OCI-LY1 (cell line): ENCODE data around the gene STK40.
A peak's percentile ranks its signal among the peaks of the same experiment; 100 is the strongest.

Experiments
- H2AFZ ChIP-seq: fragments of 200-600 bp; sonication (generic), shearing (Covaris generic); 2 replicates; pipeline ENCODE4 v1.6.0; 2014; ENCODE audit warnings: antibody characterized with exemption, mild to moderate bottlenecking, low read length
- H3F3A ChIP-seq: fragments of 200-600 bp; sonication (generic), shearing (Covaris generic); 2 replicates; pipeline ENCODE4 v1.6.0; 2014; ENCODE audit warnings: mild to moderate bottlenecking, antibody characterized with exemption, low read length, moderate library complexity; ENCODE audit not compliant: insufficient read depth
- H3K27ac ChIP-seq: fragments of 200-600 bp; sonication (generic); 2 replicates; pipeline ENCODE4 v1.5.1; 2014; ENCODE audit warnings: low read length, mixed run types, mild to moderate bottlenecking, low read depth; ENCODE audit not compliant: poor library complexity, severe bottlenecking
- H3K27me3 ChIP-seq: fragments of 200-600 bp; sonication (generic); 2 replicates; pipeline ENCODE4 v1.6.0; 2014; ENCODE audit warnings: antibody characterized with exemption, mild to moderate bottlenecking, low read length, moderate library complexity; ENCODE audit not compliant: insufficient read depth
- H3K36me3 ChIP-seq: fragments of 200-600 bp; sonication (generic); 2 replicates; pipeline ENCODE4 v1.6.1; 2014; ENCODE audit warnings: mild to moderate bottlenecking, antibody characterized with exemption, low read length, moderate library complexity, mixed read lengths; ENCODE audit not compliant: insufficient read depth
- H3K4me1 ChIP-seq: fragments of 200-600 bp; sonication (generic); 2 replicates; pipeline ENCODE4 v1.5.1; 2014; ENCODE audit warnings: mild to moderate bottlenecking, low read length, moderate library complexity; ENCODE audit not compliant: insufficient read depth, severe bottlenecking
- H3K4me2 ChIP-seq: fragments of 200-600 bp; sonication (generic), shearing (Covaris generic); 2 replicates; pipeline ENCODE4 v1.6.1; 2014; ENCODE audit warnings: low read length
- H3K4me3 ChIP-seq: fragments of 200-600 bp; sonication (generic); 2 replicates; pipeline ENCODE4 v1.5.1; 2014; ENCODE audit warnings: low read length, low read depth, mild to moderate bottlenecking, mixed read lengths; ENCODE audit not compliant: poor library complexity, severe bottlenecking
- H3K79me2 ChIP-seq: fragments of 200-600 bp; shearing (Covaris generic); 2 replicates; pipeline ENCODE4 v1.6.1; 2016; ENCODE audit warnings: mixed run types, low read length, mixed read lengths; ENCODE audit not compliant: insufficient read depth
- H3K9ac ChIP-seq: fragments of 200-600 bp; sonication (generic), shearing (Covaris generic); 2 replicates; pipeline ENCODE4 v1.6.1; 2014; ENCODE audit warnings: mild to moderate bottlenecking, low read length, mixed read lengths
- H3K9me2 ChIP-seq: fragments of 200-600 bp; sonication (generic), shearing (Covaris generic); 2 replicates; pipeline ENCODE4 v1.6.1; 2014; ENCODE audit warnings: low read depth, mild to moderate bottlenecking, low read length, mixed read lengths
- H3K9me3 ChIP-seq: fragments of 200-600 bp; shearing (Covaris generic); 2 replicates; pipeline ENCODE4 v1.6.1; 2014; ENCODE audit warnings: low read length, mixed read lengths
- H4K20me1 ChIP-seq: fragments of 200-600 bp; sonication (generic), shearing (Covaris generic); 2 replicates; pipeline ENCODE4 v1.6.0; 2016; ENCODE audit warnings: mild to moderate bottlenecking, low read length; ENCODE audit not compliant: insufficient read depth
- EZH2 ChIP-seq: fragments of 200-600 bp; sonication (generic), shearing (Covaris generic); IDR thresholded peaks from 2 replicates; pipeline ENCODE4 v1.8.0; 2017; ENCODE audit warnings: borderline replicate concordance, mixed run types, mild to moderate bottlenecking, antibody characterized with exemption, low read length, moderate library complexity, mixed read lengths
- TF ChIP-seq, protein P1 (sequence below): fragments of 200-600 bp; sonication (generic), shearing (Covaris generic); IDR thresholded peaks from 2 replicates; pipeline ENCODE4 v1.5.1; 2017; ENCODE audit warnings: mild to moderate bottlenecking, antibody characterized with exemption, low read length, moderate library complexity, mixed read lengths

The STK40 gene

DNA sequence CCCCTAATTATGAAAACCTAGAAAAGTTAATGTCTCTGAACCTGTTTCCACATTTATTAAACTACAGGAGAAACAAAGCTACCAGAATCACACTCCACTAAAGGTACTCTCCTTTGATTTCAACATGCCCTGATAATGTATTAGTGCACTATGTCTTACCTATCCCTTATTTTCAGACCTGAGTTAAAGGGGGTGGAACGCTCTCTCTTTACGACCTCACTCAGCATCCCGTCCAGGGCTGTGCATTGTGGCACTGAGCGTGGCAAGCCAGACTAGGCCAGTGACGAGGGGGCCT lies 11.3 kb upstream of the STK40 start:
- Histone ChIP-seq H4K20me1 (no peaks in the 10 kb centered on the region), H3K9ac (peak overlapping the region; percentile 82), H3K4me1 (peaks cover 53% of the 10 kb centered on the region), H3K9me2 (no peaks in the 10 kb centered on the region), H3K27me3 (no peaks in the 10 kb centered on the region), H3K36me3 (peaks cover 22% of the 10 kb centered on the region), H3K27ac (peak overlapping the region; percentile 61), H2AFZ (no peak overlapping the region), H3K4me3 (peak overlapping the region; percentile 77), H3K79me2 (no peaks in the 10 kb centered on the region), H3K9me3 (peaks cover 10% of the 10 kb centered on the region; the same call in 1 of the 2 replicates), H3F3A (0 out of 2 replicates have a peak, but pooled peaks cover 5% of the 10 kb centered on the region), H3K4me2 (peak overlapping the region; percentile 61)
- TF ChIP-seq, protein P1, sequence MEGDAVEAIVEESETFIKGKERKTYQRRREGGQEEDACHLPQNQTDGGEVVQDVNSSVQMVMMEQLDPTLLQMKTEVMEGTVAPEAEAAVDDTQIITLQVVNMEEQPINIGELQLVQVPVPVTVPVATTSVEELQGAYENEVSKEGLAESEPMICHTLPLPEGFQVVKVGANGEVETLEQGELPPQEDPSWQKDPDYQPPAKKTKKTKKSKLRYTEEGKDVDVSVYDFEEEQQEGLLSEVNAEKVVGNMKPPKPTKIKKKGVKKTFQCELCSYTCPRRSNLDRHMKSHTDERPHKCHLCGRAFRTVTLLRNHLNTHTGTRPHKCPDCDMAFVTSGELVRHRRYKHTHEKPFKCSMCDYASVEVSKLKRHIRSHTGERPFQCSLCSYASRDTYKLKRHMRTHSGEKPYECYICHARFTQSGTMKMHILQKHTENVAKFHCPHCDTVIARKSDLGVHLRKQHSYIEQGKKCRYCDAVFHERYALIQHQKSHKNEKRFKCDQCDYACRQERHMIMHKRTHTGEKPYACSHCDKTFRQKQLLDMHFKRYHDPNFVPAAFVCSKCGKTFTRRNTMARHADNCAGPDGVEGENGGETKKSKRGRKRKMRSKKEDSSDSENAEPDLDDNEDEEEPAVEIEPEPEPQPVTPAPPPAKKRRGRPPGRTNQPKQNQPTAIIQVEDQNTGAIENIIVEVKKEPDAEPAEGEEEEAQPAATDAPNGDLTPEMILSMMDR: no peak
- no peak for TF ChIP-seq EZH2

- no peak for TF ChIP-seq EZH2
- TF ChIP-seq, protein P1: no peak
- peak overlapping the region; percentile 61 for H3K4me2 ChIP-seq
- H4K20me1 ChIP-seq: no peaks in the 10 kb centered on the region
- peak overlapping the region; percentile 61 for H3K27ac ChIP-seq
- H3K36me3 ChIP-seq: peaks cover 26% of the 10 kb centered on the region
- H3K4me3 ChIP-seq: peak overlapping the region; percentile 77
- H3F3A ChIP-seq: 0 out of 2 replicates have a peak, but pooled peaks cover 5% of the 10 kb centered on the region
- peaks cover 8% of the 10 kb centered on the region; the same call in 1 of the 2 replicates for H3K9me3 ChIP-seq
- H3K9ac ChIP-seq: peak overlapping the region; percentile 82
- H3K27me3 ChIP-seq: no peaks in the 10 kb centered on the region
- H2AFZ ChIP-seq: no peak overlapping the region
- H3K79me2 ChIP-seq: no peaks in the 10 kb centered on the region
- H3K4me1 ChIP-seq: peaks cover 59% of the 10 kb centered on the region
- H3K9me2 ChIP-seq: no peaks in the 10 kb centered on the region
These were observed 10.6 kb upstream of the STK40 start for GRCh38 chr1:36396359-36396758.

GRCh38 chr1:36393686-36394085 lies 8.0 kb upstream of the STK40 start:
- H3K9ac ChIP-seq: no peak overlapping the region
- H3F3A ChIP-seq: no peaks in the 10 kb centered on the region
- TF ChIP-seq EZH2: no peak
- TF ChIP-seq, protein P1: no peak
- H3K4me3 ChIP-seq: no peak overlapping the region
- H3K4me1 ChIP-seq: peaks cover 82% of the 10 kb centered on the region
- peaks cover 46% of the 10 kb centered on the region for H3K36me3 ChIP-seq
- peak overlapping the region; percentile 97 for H3K27ac ChIP-seq
- H3K27me3 ChIP-seq: no peaks in the 10 kb centered on the region
- H3K9me2 ChIP-seq: no peaks in the 10 kb centered on the region
- no peaks in the 10 kb centered on the region for H4K20me1 ChIP-seq
- H2AFZ ChIP-seq: no peak overlapping the region
- no peaks in the 10 kb centered on the region for H3K79me2 ChIP-seq
- peak overlapping the region; percentile 8; the same call in 1 of the 2 replicates for H3K4me2 ChIP-seq
- no peaks in the 10 kb centered on the region for H3K9me3 ChIP-seq
